Measurements from ENCODE around the gene ZSCAN26.

ZSCAN26 gene

GRCh38 chr6:28277746-28278145, 10.8 kb downstream of the ZSCAN26 start:
- no peak for DNase-seq (ENCODE audit: low spot score)
- no peak for TF ChIP-seq CTCF (IDR thresholded peaks at IDR 0.05; ENCODE audit: extremely low read depth, missing control alignments)

GRCh38 chr6:28280595-28281287, 13.8 kb downstream of the ZSCAN26 start:
- no peak for TF ChIP-seq CTCF (IDR thresholded peaks at IDR 0.05; ENCODE audit: extremely low read depth, missing control alignments)
- DNase-seq (ENCODE audit: low spot score) = no peak

GRCh38 chr6:28281288-28282064, 14.5 kb downstream of the ZSCAN26 start, which contains the start of gene PGBD1:
Gene PGBD1 (plus strand): TSS chr6:28281572. CDS start chr6:28283814, 2,242 bp downstream.
- peak; percentile 70 for DNase-seq (ENCODE audit: low spot score)
- TF ChIP-seq CTCF (IDR thresholded peaks at IDR 0.05; ENCODE audit: extremely low read depth, missing control alignments) = no peak

GRCh38 chr6:28282926-28283325, 16.0 kb downstream of the ZSCAN26 start:
- no peak for TF ChIP-seq CTCF (IDR thresholded peaks at IDR 0.05; ENCODE audit: extremely low read depth, missing control alignments)
- no peak for DNase-seq (ENCODE audit: low spot score)

GRCh38 chr6:28291573-28291972, 24.6 kb downstream of the ZSCAN26 start:
- no peak for TF ChIP-seq CTCF (IDR thresholded peaks at IDR 0.05; ENCODE audit: extremely low read depth, missing control alignments)

GRCh38 chr6:28295326-28295725, 28.4 kb downstream of the ZSCAN26 start:
- no peak for TF ChIP-seq CTCF (IDR thresholded peaks at IDR 0.05; ENCODE audit: extremely low read depth, missing control alignments)

More at GRCh38 chr6:28291573-28291972, 24.6 kb downstream of the ZSCAN26 start:
- no peak for DNase-seq (ENCODE audit: low spot score)

GRCh38 chr6:28296520-28297060, 29.6 kb downstream of the ZSCAN26 start:
- no peak for DNase-seq (ENCODE audit: low spot score)
- no peak for TF ChIP-seq CTCF (IDR thresholded peaks at IDR 0.05; ENCODE audit: extremely low read depth, missing control alignments)

More at GRCh38 chr6:28295326-28295725, 28.4 kb downstream of the ZSCAN26 start:
- DNase-seq (ENCODE audit: low spot score) = no peak

Measured in GM20000 (cell line).